Measurements from ENCODE around the gene ENGASE.

The ENGASE gene

GRCh38 chr17:79123988-79124387 is 49.4 kb downstream of the ENGASE start:
- Histone ChIP-seq H3K4me1 (ENCODE audit: control insufficient read depth in 1 of 2, insufficient read depth in 2 of 2, low read length in 2 of 2) (no peaks in the 10 kb centered on the region), H3K79me2 (ENCODE audit: control insufficient read depth, insufficient read depth, low read length, poor library complexity) (no peaks in the 10 kb centered on the region), H3K27me3 (ENCODE audit: insufficient read depth, low read length) (no peaks in the 10 kb centered on the region), H3K4ac (ENCODE audit: low read depth, low read length) (no peak overlapping the region), H4K12ac (ENCODE audit: low read depth, low read length) (no peak overlapping the region), H3K27ac (ENCODE audit: low read depth, low read length) (no peak overlapping the region), H2BK5ac (ENCODE audit: low read depth, low read length, poor library complexity) (no peak overlapping the region), H3K9me3 (ENCODE audit: insufficient read depth, low read depth, low read length) (no peaks in the 10 kb centered on the region), H3K18ac (ENCODE audit: low read length) (no peak overlapping the region), H4K8ac (ENCODE audit: low read depth, low read length) (no peak overlapping the region), H2BK120ac (ENCODE audit: insufficient read depth, low read length, poor library complexity) (no peak overlapping the region), H3K4me2 (ENCODE audit: low read length) (no peak overlapping the region), H3K4me3 (ENCODE audit: low read depth, low read length) (no peak overlapping the region), H3K9ac (ENCODE audit: low read length) (no peak overlapping the region), H2AK5ac (ENCODE audit: low read length) (no peak overlapping the region), H3K14ac (ENCODE audit: low read length) (no peak overlapping the region), H2AFZ (ENCODE audit: insufficient read depth, low read length, poor library complexity) (no peak overlapping the region), H3K23ac (ENCODE audit: low read length) (no peak overlapping the region), H4K91ac (ENCODE audit: low read depth, low read length) (no peak overlapping the region), H2BK12ac (ENCODE audit: low read length) (no peak overlapping the region), H3K79me1 (ENCODE audit: low read length) (no peaks in the 10 kb centered on the region), H3K36me3 (ENCODE audit: control insufficient read depth in 1 of 2, insufficient read depth in 2 of 2, low read length in 2 of 2) (no peaks in the 10 kb centered on the region)
- no CpG with 5 or more reads among the region's 8 CpGs for WGBS (ENCODE audit: extremely low coverage, insufficient coverage, insufficient read length)
- DNase-seq = no peak

- no peak overlapping the region for H4K12ac ChIP-seq (ENCODE audit: low read depth, low read length)
- no peak overlapping the region for H3K9ac ChIP-seq (ENCODE audit: low read length)
- no peak overlapping the region for H4K8ac ChIP-seq (ENCODE audit: low read depth, low read length)
- H4K91ac ChIP-seq (ENCODE audit: low read depth, low read length) = no peak overlapping the region
- no peaks in the 10 kb centered on the region for H3K36me3 ChIP-seq (ENCODE audit: control insufficient read depth in 1 of 2, insufficient read depth in 2 of 2, low read length in 2 of 2)
- H3K4me3 ChIP-seq (ENCODE audit: low read depth, low read length) = no peak overlapping the region
- H3K4ac ChIP-seq (ENCODE audit: low read depth, low read length) = no peak overlapping the region
- no peak overlapping the region for H2BK5ac ChIP-seq (ENCODE audit: low read depth, low read length, poor library complexity)
- no peak overlapping the region for H2BK120ac ChIP-seq (ENCODE audit: insufficient read depth, low read length, poor library complexity)
- no peak overlapping the region for H2AFZ ChIP-seq (ENCODE audit: insufficient read depth, low read length, poor library complexity)
- no peak overlapping the region for H3K18ac ChIP-seq (ENCODE audit: low read length)
- no peak overlapping the region for H2AK5ac ChIP-seq (ENCODE audit: low read length)
- no peaks in the 10 kb centered on the region for H3K9me3 ChIP-seq (ENCODE audit: insufficient read depth, low read depth, low read length)
- no peak overlapping the region for H3K27ac ChIP-seq (ENCODE audit: low read depth, low read length)
- DNase-seq = no peak
- H2BK12ac ChIP-seq (ENCODE audit: low read length) = no peak overlapping the region
- WGBS (ENCODE audit: extremely low coverage, insufficient coverage, insufficient read length) = no CpG with 5 or more reads among the region's 21 CpGs
- no peaks in the 10 kb centered on the region for H3K79me2 ChIP-seq (ENCODE audit: control insufficient read depth, insufficient read depth, low read length, poor library complexity)
- no peaks in the 10 kb centered on the region for H3K4me1 ChIP-seq (ENCODE audit: control insufficient read depth in 1 of 2, insufficient read depth in 2 of 2, low read length in 2 of 2)
- H3K27me3 ChIP-seq (ENCODE audit: insufficient read depth, low read length) = no peaks in the 10 kb centered on the region
- no peak overlapping the region for H3K23ac ChIP-seq (ENCODE audit: low read length)
- no peak overlapping the region for H3K4me2 ChIP-seq (ENCODE audit: low read length)
- no peaks in the 10 kb centered on the region for H3K79me1 ChIP-seq (ENCODE audit: low read length)
- no peak overlapping the region for H3K14ac ChIP-seq (ENCODE audit: low read length)
Observed at GRCh38 chr17:79124513-79125209, 50.0 kb downstream of the ENGASE start.

- Histone ChIP-seq H2BK5ac (ENCODE audit: low read depth, low read length, poor library complexity) (no peak overlapping the region), H3K4me3 (ENCODE audit: low read depth, low read length) (peak overlapping the region; percentile 39), H4K8ac (ENCODE audit: low read depth, low read length) (no peak overlapping the region), H3K4me2 (ENCODE audit: low read length) (no peak overlapping the region), H3K9ac (ENCODE audit: low read length) (no peak overlapping the region), H4K12ac (ENCODE audit: low read depth, low read length) (no peak overlapping the region), H3K9me3 (ENCODE audit: insufficient read depth, low read depth, low read length) (no peaks in the 10 kb centered on the region), H3K14ac (ENCODE audit: low read length) (no peak overlapping the region), H3K27ac (ENCODE audit: low read depth, low read length) (no peak overlapping the region), H2BK120ac (ENCODE audit: insufficient read depth, low read length, poor library complexity) (no peak overlapping the region), H3K79me1 (ENCODE audit: low read length) (no peaks in the 10 kb centered on the region), H4K91ac (ENCODE audit: low read depth, low read length) (no peak overlapping the region), H2AK5ac (ENCODE audit: low read length) (no peak overlapping the region), H3K23ac (ENCODE audit: low read length) (no peak overlapping the region), H3K79me2 (ENCODE audit: control insufficient read depth, insufficient read depth, low read length, poor library complexity) (no peaks in the 10 kb centered on the region), H3K18ac (ENCODE audit: low read length) (no peak overlapping the region), H2BK12ac (ENCODE audit: low read length) (no peak overlapping the region), H3K4me1 (ENCODE audit: control insufficient read depth in 1 of 2, insufficient read depth in 2 of 2, low read length in 2 of 2) (no peaks in the 10 kb centered on the region), H2AFZ (ENCODE audit: insufficient read depth, low read length, poor library complexity) (no peak overlapping the region), H3K4ac (ENCODE audit: low read depth, low read length) (no peak overlapping the region), H3K27me3 (ENCODE audit: insufficient read depth, low read length) (no peaks in the 10 kb centered on the region), H3K36me3 (ENCODE audit: control insufficient read depth in 1 of 2, insufficient read depth in 2 of 2, low read length in 2 of 2) (no peaks in the 10 kb centered on the region)
- no peak for DNase-seq
- WGBS (ENCODE audit: extremely low coverage, insufficient coverage, insufficient read length) = no CpG with 5 or more reads among the region's 22 CpGs
Observed at GRCh38 chr17:79125503-79125902, 50.9 kb downstream of the ENGASE start.

GRCh38 chr17:79126139-79126538 is 51.5 kb downstream of the ENGASE start:
- Histone ChIP-seq H3K79me2 (ENCODE audit: control insufficient read depth, insufficient read depth, low read length, poor library complexity) (no peaks in the 10 kb centered on the region), H3K79me1 (ENCODE audit: low read length) (no peaks in the 10 kb centered on the region), H2AFZ (ENCODE audit: insufficient read depth, low read length, poor library complexity) (no peak overlapping the region), H3K9me3 (ENCODE audit: insufficient read depth, low read depth, low read length) (peaks cover 3% of the 10 kb centered on the region), H2BK120ac (ENCODE audit: insufficient read depth, low read length, poor library complexity) (no peak overlapping the region), H3K9ac (ENCODE audit: low read length) (peak overlapping the region; percentile 13), H4K8ac (ENCODE audit: low read depth, low read length) (no peak overlapping the region), H3K18ac (ENCODE audit: low read length) (no peak overlapping the region), H3K23ac (ENCODE audit: low read length) (no peak overlapping the region), H3K4ac (ENCODE audit: low read depth, low read length) (no peak overlapping the region), H3K4me3 (ENCODE audit: low read depth, low read length) (peak overlapping the region; percentile 39), H2AK5ac (ENCODE audit: low read length) (no peak overlapping the region), H2BK12ac (ENCODE audit: low read length) (no peak overlapping the region), H2BK5ac (ENCODE audit: low read depth, low read length, poor library complexity) (no peak overlapping the region), H3K27me3 (ENCODE audit: insufficient read depth, low read length) (no peaks in the 10 kb centered on the region), H3K27ac (ENCODE audit: low read depth, low read length) (no peak overlapping the region), H4K91ac (ENCODE audit: low read depth, low read length) (no peak overlapping the region), H4K12ac (ENCODE audit: low read depth, low read length) (no peak overlapping the region), H3K4me2 (ENCODE audit: low read length) (no peak overlapping the region), H3K4me1 (ENCODE audit: control insufficient read depth in 1 of 2, insufficient read depth in 2 of 2, low read length in 2 of 2) (no peaks in the 10 kb centered on the region), H3K36me3 (ENCODE audit: control insufficient read depth in 1 of 2, insufficient read depth in 2 of 2, low read length in 2 of 2) (no peaks in the 10 kb centered on the region), H3K14ac (ENCODE audit: low read length) (no peak overlapping the region)
- DNase-seq = no peak
- no CpG with 5 or more reads among the region's 12 CpGs for WGBS (ENCODE audit: extremely low coverage, insufficient coverage, insufficient read length)
